GM10847 (cell line): Measurements from ENCODE around the gene LASP1NB.

ENCODE experiments used
- POLR2A ChIP-seq: IDR thresholded peaks from 2 replicates; pipeline ENCODE4 v1.6.1; 2011; ENCODE audit not compliant: insufficient read length; ENCODE audit errors: extremely low read depth

LASP1NB gene

GRCh38 chr17:38906460-38907228 lies 18.8 kb upstream of the LASP1NB start:
- no peak for TF ChIP-seq POLR2A

GRCh38 chr17:38907930-38908675 lies 17.3 kb upstream of the LASP1NB start:
- TF ChIP-seq POLR2A: no peak

GRCh38 chr17:38908676-38909181 lies 16.7 kb upstream of the LASP1NB start:
- TF ChIP-seq POLR2A: no peak

- no peak for TF ChIP-seq POLR2A
These were observed 15.1 kb upstream of the LASP1NB start for GRCh38 chr17:38910325-38910724.

- TF ChIP-seq POLR2A: no peak
These were observed 14.2 kb upstream of the LASP1NB start for GRCh38 chr17:38911081-38911730.

GRCh38 chr17:38912221-38912813 lies 13.1 kb upstream of the LASP1NB start:
- no peak for TF ChIP-seq POLR2A

- TF ChIP-seq POLR2A: no peak
These were observed 10.4 kb upstream of the LASP1NB start for GRCh38 chr17:38914741-38915638.

- TF ChIP-seq POLR2A: no peak
These were observed 9.8 kb upstream of the LASP1NB start for GRCh38 chr17:38915639-38915995.

- no peak for TF ChIP-seq POLR2A
These were observed 8.6 kb upstream of the LASP1NB start for GRCh38 chr17:38916771-38917170.

- no peak for TF ChIP-seq POLR2A
These were observed 8.2 kb upstream of the LASP1NB start for GRCh38 chr17:38917259-38917658.

GRCh38 chr17:38918129-38918913 lies 7.1 kb upstream of the LASP1NB start:
- no peak for TF ChIP-seq POLR2A

GRCh38 chr17:38918916-38919315 lies 6.5 kb upstream of the LASP1NB start:
- TF ChIP-seq POLR2A: no peak

- TF ChIP-seq POLR2A: no peak
These were observed 5.9 kb upstream of the LASP1NB start for GRCh38 chr17:38919316-38920078.
